HTERT RPE-1 (cell line): ENCODE results near the gene PCBP3.

ENCODE experiments used
- in situ Hi-C: fragments of 300-500 bp; cut with MboI; formaldehyde crosslinking; loops from 4 replicates; pipeline ENCODE4 v1.14.3; 2020; ENCODE audit warnings: low sequenced_read_pairs

Gene PCBP3

GRCh38 chr21:45917241-45917640, 273.7 kb downstream of the PCBP3 start:
- in situ Hi-C loops: no loop called here

GRCh38 chr21:45918011-45918410, 274.5 kb downstream of the PCBP3 start:
- in situ Hi-C loops: no loop called here

DNA sequence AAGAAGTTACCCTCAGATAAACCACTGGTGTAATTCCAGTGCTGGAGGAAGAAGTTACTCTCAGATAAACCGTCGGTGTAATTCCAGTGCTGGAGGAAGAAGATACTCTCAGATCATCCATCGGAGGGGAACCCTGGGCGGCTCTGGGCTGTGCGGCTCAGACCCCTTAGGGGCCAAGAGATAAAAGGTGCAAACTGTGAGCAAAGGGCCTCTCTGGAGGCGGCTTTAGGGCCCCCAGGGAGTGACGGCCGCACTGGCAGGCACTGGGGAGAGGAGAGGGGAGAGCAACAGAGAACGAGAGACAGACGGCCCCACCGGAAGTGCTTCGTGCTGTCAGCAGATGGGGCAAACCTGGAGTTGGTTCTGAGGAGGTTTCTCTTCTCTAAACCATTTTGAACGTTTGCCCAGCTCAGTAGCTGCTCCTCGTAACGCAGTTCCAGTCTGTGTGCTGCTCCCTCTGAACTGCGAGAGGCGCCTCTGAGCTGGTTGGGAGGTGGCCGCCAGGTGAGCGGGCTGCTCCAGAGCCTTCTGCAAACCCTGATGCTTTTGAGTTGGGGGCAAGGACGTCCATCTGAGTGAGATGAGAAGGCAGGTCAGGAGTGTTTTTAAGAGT, 275.4 kb downstream of the PCBP3 start:
- in situ Hi-C loops: no loop called here

DNA sequence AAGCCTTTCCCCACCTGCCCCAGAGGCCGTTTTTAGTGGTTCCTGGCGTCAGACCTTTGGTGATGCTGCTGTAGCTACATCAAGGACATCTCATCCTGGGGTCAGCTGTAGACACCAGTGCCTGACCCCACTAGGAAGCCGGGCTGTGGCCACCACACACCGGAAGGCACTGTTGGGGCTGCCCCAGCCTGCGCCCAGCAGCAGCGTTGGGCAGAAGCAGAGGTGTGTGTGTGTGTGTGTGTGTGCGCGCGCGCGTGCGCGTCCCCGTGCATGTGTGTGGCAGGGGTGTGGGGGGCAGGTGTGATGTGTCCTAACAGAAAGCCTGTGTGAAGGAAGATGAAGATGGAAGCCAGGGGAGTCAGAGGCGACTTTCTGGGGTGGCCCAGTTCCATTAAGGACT, 276.1 kb downstream of the PCBP3 start:
- in situ Hi-C loops: no loop called here

GRCh38 chr21:45920824-45921600, 277.5 kb downstream of the PCBP3 start:
- in situ Hi-C loops: no loop called here

GRCh38 chr21:45921917-45922316, 278.4 kb downstream of the PCBP3 start:
- in situ Hi-C loops: no loop called here

GRCh38 chr21:45922648-45923047, 279.1 kb downstream of the PCBP3 start:
- in situ Hi-C loops: no loop called here

DNA sequence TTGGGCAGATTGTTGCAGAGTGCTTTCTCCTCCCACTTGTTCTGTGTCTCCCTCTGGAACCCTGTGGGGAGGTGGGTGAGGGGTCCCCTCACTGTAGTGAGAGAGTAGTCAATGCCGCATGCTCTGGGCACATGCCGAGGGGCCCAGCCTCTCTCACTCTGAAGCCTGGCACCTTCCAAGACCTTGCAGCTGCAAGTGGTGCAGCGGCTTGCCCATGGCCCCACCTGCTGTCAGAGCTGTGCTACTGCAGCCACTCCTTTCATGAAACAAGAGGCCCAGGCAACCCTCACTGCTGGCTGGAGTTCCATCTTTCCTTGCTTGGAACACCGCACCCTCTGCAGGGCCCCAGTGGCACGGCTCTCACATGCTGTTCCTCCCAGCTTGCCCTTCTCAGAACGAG, 279.6 kb downstream of the PCBP3 start:
- in situ Hi-C loops: no loop called here

DNA sequence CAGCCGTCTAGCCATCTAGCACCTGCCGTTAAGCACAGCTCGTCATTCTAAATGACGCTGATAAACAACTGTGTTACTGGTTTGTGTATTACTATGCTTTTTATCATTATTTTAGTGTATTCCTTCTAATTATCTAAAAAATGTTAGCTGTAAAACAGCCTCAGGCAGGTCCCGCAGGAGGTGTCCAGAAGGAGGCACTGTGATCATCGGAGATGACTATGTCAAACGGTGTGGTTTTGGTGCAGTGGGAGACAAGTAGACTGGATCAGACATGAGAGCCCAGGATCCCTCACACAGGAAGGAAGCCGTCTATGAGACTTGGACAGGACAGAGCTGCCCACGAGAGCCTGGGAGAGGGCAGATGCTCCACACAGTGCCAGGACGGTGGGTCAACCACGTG, 282.8 kb downstream of the PCBP3 start:
- in situ Hi-C loops: no loop called here

GRCh38 chr21:45927032-45927431, 283.5 kb downstream of the PCBP3 start:
- in situ Hi-C loops: no loop called here

DNA sequence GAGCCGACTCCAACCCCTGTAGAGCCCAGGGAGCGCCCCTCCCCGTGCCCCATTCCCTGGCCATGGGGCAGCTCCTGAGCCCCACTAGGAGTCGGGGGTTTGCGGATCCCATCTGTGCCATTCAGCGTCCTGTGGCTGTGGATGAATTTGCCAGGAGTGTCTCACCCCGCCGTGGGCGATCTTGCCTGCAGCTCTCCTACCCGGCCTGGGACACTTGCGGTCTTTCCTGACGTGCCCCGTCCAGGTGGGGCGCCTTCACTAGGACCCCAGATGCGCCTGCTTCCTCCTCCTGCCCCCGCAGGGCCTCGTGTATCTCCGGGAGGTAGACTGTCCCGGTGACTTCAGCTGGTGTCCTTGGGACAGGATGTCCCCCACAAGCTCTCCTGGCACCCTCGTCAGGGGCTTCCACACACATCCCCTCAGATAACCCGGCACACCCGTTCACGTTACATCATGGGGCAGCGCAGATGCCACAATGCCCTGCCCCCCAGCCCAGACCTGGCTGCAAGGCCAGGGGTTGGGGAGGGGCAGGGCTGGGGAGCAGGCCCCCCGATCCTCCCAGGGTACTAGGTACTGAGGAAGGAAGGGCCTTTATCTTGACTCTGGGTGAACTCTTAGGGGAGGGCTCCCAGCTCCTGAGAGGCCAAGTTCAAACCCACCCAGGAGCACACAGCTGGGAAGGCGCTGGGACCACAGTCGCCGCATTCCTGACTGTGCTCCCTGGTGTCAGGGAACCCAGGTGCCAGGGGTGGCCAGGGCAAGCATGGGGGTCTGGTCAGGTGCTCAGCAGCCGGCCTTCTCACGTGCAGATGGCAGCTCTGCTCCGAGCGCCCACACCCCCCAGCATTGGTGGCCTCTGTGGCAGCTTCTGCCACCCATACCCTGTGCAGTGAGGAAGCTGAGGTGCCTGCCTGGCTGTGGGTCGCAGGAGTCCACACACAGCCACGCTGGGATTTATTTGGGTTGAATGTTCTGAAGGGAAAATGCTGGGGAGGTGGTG, 284.6 kb downstream of the PCBP3 start:
- in situ Hi-C loops: no loop called here

DNA sequence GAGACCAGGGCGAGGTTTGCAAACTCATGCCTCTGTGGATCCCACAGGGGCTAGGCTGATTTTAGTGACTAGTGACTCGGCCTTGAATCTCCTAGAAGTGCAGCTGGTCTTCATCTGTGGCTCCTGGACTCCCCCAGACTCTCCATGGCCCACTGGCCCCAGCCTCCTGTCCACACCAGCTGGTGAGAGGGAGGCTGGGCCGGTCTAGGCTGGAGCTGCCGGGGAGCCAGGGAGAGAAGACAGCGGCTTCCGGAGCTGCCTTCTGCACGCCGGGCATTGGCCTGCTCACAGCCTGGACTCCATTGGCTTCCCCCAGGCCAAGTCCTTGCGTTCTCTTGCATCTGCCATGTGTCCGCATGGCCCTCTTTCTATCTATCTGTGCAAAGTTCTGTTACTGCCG, 285.9 kb downstream of the PCBP3 start:
- in situ Hi-C loops: no loop called here

DNA sequence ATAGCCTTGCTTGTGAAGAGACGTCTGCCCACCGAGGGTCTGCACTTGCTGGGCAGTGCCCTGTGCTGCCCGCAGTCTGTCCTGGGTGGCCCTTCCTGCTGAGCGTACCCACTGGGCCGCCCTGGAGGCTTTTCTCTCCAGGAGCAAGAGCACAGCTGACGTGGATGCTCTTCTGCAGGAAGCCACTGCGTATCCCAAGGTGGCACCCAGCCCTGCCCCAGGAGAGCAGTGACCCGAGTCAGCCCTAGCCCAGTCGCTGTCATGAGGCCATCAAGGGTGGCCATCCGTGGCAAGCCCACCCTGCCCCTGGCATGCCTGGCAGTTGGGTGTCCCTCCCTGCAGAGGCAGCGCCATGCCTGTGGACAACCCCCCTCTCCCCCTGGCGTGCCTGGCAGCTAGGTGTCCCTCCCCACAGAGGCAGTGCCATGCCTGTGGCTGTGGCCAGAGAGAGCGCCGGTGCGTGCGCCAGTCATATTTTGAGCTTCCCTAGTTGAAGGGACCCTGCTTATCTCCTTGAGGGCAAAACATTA, 286.8 kb downstream of the PCBP3 start:
- in situ Hi-C loops: no loop called here

DNA sequence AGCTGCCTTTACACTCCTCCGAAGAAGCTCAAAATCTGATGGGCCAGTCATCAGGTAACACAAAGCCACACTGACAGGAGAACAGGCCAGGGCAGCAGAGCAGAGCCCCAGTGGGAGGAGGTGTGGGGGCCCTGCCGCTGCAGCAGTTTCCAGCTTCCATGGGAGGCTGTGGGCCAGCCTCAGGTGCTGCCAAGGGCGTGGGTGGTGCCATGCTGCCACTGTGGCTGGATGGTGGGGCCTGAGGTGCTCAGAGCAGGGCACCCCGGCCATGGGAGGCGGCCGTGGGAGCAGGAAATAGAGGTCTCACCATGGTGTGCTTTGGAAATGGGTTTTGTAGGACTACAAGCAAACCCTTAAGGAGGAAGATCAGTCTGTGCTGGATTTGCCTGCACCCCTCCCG, 287.3 kb downstream of the PCBP3 start:
- in situ Hi-C loops: no loop called here

DNA sequence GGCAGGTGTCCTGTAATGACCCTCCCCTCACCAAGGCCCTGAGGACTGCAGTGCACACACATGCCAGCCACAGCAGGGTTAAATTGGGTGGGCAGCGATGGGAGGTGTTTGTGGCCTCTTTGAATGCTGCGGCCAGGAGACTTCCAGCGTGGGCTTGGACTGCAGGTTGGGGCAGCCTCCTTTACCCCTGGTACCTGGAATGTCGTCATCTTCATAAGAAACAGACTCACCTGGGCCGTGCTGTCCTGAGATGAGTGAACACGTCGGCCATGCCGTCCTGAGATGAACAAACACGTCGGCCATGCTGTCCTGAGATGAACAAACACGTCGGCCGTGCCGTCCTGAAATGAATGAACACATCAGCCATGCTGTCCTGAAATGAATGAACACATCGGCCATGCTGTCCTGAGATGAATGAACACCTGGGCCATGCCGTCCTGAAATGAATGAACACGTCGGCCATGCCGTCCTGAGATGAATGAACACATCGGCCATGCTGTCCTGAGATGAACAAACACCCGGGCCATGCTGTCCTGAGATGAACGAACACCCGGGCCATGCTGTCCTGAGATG, 288.0 kb downstream of the PCBP3 start:
- in situ Hi-C loops: no loop called here

DNA sequence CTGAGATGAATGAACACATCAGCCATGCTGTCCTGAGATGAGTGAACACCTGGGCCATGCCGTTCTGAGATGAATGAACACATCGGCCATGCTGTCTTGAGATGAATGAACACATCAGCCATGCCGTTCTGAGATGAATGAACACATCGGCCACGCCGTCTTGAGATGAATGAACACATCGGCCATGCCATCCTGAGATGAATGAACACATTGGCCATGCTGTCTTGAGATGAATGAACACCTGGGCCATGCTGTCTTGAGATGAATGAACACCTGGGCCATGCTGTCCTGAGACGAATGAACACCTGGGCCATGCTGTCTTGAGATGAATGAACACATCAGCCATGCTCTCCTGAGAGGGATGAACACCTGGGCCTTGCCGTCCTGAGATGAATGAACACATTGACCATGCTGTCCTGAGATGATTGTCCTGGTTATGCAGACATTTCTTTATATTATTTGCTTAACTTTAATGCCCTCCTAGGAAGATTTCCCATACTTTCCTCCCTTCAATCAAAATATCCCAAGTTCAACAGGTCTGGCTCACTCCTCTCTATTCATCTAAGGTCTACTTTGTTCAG, 289.5 kb downstream of the PCBP3 start:
- in situ Hi-C loops: no loop called here

- in situ Hi-C loops: no loop called here
These were observed 290.6 kb downstream of the PCBP3 start for GRCh38 chr21:45934085-45934484.

- in situ Hi-C loops: no loop called here
These were observed 291.0 kb downstream of the PCBP3 start for GRCh38 chr21:45934554-45934953.

- in situ Hi-C loops: no loop called here
These were observed 292.1 kb downstream of the PCBP3 start for GRCh38 chr21:45935628-45936027.

DNA sequence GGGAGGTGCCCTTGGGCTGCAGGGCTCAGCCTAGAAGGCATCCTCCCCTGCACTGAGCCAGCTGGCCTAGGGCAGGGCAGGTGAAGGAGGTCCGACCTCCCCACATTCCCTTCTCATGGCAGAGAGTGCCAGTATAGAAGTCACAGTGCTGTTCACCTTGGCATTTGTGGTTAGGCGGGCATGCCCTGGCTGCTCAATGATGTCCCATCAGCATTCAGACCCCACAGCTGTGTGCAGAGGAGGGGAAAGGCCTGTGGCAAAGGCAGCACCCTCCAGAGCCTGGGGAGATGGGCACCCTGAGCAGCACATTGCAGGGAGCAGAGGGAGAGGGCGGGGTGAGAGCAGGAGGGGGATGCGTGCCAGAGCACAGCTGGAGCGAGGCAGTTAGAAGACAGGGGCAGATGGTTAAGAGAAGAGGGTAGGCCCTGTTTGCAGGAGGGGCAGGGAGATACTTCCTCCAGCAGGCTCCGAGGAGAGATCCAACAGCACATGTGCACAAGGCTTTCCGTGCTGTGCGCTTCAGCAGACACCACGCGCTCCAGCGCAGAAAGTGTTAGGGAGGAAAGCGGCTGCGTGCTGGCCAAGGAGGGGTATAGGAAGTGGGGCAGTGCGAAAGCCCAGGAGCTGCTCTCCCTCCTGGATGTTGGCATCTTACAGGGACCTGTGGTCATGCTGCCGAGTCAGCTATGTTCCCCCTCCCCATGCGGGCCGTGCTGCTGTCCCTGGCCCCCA, 294.4 kb downstream of the PCBP3 start:
- in situ Hi-C loops: no loop called here
